Stimulated activated CD4-positive, alpha-beta T cell treated with anti-CD3 and anti-CD28 coated beads, Interleukin-12 subunit alpha, Interleukin-12 subunit beta, amount 100 ng/mL, for 4 hours (primary cell): ENCODE measurements around the gene HS6ST2.

Experiments
- DNase-seq: peaks from one replicate; pipeline ENCODE4 v3.0.0-alpha.2; 2020

The HS6ST2 gene

DNA sequence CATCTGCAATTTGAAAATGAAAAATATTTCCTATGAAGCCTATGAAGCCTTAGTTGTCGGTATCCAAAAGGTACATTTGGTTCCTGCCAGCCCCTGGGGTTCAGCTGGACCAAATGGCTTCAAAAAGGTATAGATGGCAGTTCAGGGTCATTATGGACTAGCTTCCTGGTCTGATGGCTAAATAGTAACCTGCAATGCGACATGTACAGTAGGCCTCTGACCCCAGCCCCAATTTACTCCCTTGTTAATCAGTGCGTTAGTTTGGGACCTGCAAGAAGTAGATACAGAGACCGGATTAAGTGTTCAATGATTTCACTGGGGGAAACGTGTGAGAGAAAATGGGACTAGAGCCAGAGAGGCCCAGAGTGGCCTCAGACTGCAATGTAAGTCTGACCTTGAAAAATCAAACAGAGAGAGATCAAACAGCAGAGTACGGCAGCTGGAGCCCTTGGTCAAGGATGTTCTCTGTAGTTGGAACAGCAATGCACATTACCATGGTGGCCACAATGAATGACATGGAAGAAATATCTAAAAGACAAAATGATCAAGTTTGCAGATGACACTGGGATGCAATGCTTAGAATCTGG is 354.6 kb downstream of the HS6ST2 start:
- no peak for DNase-seq

DNA sequence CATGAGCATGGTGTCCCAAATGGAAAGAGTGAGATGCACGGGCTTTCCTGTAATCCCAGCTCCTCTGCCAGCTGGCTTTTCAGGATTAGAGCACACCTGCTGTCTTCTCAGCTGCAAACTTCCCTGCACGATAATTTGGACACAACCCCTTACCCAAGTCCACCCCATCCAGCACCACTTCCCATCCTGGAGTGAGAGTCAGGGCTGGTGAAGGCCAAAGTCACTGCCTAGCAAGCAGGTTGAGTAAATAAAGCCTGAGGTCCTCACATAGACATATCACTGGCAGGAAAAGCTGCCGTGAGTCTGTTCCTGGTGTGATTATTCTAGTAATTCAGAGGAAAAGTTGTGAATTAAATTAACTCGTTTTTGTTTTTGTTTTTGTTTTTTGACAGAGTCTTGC is 355.7 kb downstream of the HS6ST2 start:
- DNase-seq, result no peak

DNA sequence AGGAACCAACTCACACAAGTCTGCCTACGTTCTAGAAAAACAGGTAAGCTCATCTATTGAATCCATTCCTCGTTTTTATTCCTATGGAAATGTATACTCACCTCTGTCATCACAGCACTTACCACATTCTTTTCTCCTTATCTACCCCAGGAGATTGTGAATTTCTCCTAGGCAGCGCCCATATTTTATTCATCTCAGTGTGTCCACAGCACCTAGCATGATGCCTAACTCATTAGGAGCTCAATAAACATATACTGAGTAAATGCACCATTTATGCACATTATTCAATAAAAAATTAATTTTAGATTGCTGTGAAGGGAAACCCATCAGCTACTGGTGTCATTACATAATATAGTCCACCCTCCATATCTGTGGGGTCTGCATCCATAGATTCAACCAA is 363.4 kb downstream of the HS6ST2 start:
- no peak for DNase-seq

GRCh38 chrX:132594129-132594528 is 364.3 kb downstream of the HS6ST2 start:
- no peak for DNase-seq

GRCh38 chrX:132592880-132593279 is 365.5 kb downstream of the HS6ST2 start:
- DNase-seq, result no peak

GRCh38 chrX:132591719-132592275 is 366.6 kb downstream of the HS6ST2 start:
- no peak for DNase-seq

DNA sequence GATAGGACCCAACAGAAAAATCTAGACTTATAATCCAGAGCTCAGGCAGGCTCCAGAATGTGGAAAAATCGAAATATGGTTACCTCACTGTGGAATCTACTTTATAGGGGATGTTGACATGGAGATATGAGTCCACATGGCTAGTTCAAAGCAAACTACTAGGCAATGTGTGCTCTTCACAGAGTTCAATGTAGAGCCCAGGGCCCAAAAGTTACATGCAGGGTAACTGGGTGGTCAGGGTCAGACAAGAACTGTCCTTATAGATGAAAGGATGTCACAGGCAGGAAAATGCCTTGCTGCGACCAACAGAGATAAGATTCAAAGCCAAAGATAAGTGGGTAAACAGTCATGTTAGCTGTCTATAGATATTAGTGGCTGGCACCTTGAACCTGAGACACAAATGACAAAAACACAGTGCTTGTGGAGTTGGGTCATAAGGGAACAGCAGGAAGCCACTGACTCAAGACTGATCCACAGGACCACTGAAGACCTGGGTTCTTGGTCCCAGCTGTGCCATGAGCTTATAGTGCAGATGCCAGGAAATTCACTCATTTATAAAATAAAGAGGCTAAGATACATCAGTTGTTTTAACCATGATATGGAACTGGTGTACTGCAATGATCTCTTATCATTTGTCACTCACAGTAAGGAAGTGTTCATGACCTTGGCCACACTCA is 367.9 kb downstream of the HS6ST2 start:
- DNase-seq, result no peak

GRCh38 chrX:132584936-132585335 is 373.5 kb downstream of the HS6ST2 start:
- DNase-seq, result no peak

GRCh38 chrX:132576939-132577338 is 381.5 kb downstream of the HS6ST2 start:
- no peak for DNase-seq
